Measurements from ENCODE around the gene FRMPD2. TPM values are rescaled to one million over a fixed set of nuclear protein-coding genes. Genes with fewer than 3 reads are reported as not detected.

FRMPD2 gene
- total and polyA plus RNA-seq, 2 experiments from 2014 or later: not detected

DNA sequence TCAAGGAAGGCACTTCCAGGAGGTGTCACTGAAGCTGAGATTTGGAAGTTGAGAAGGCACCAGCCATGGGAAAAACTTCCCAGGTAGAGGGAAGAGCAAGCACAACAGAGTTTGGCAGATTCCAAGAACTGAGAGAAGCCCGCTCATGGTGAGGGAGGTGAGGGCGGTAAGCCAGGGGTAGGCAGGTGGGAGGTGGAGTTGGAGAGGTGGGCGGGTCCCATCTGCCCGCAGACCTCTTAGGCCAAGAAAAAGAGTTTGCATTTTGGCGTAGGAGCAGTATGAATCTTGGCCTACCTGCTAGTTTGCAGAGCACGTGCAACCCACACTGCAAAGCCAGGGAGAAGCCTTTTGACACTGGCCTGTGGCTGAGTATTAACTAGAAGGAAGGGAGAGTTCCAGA, 18.8 kb downstream of the FRMPD2 start:
- no peaks in the 10 kb centered on the region for H3K9me2 ChIP-seq (ENCODE audit: insufficient read depth)
- H3K27me3 Mint-ChIP-seq (ENCODE audit: insufficient read depth, low read depth, poor library complexity): peaks cover 6% of the 10 kb centered on the region
- H3K27ac Mint-ChIP-seq: no peak overlapping the region
- H3K9me3 Mint-ChIP-seq: no peaks in the 10 kb centered on the region
- H3K4me3 Mint-ChIP-seq: no peak overlapping the region
- no peaks in the 10 kb centered on the region for H3K79me2 ChIP-seq (replicated peaks; ENCODE audit: insufficient read depth)
- H3K36me3 Mint-ChIP-seq (ENCODE audit: low read depth): no peaks in the 10 kb centered on the region
- ATAC-seq (no peak), DNase-seq (ENCODE audit: low spot score) (no peak)
- H3K27ac ChIP-seq (ENCODE audit: low read depth): no peak overlapping the region
- H3K4me1 ChIP-seq (ENCODE audit: insufficient read depth): peaks cover 10% of the 10 kb centered on the region
- H4K20me1 ChIP-seq (replicated peaks; ENCODE audit: insufficient read depth): no peaks in the 10 kb centered on the region
- H3K4me2 ChIP-seq: no peak overlapping the region
- H3K36me3 ChIP-seq (ENCODE audit: insufficient read depth): no peaks in the 10 kb centered on the region
- no peak overlapping the region for H3K4me3 ChIP-seq
- H2AFZ ChIP-seq: 0 out of 2 replicates have a peak overlapping the region, but pooled peaks have one; percentile 47
- TF ChIP-seq CTCF (conservative IDR thresholded peaks at IDR 0.05; ENCODE audit: low read depth in 2 of 2) (no peak), EZH2phosphoT487 (IDR thresholded peaks at IDR 0.05; ENCODE audit: unreplicated experiment) (no peak), POLR2AphosphoS5 (IDR thresholded peaks at IDR 0.05; ENCODE audit: low read depth) (no peak), CREB1 (CRISPR knock-in tag; IDR thresholded peaks at IDR 0.05; ENCODE audit: low read depth) (no peak), ZNF462 (CRISPR knock-in tag; IDR thresholded peaks at IDR 0.05) (no peak), ZNF114 (CRISPR knock-in tag; IDR thresholded peaks at IDR 0.05) (no peak), NANOG (IDR thresholded peaks at IDR 0.05; ENCODE audit: borderline replicate concordance) (no peak), ZNF331 (CRISPR knock-in tag; IDR thresholded peaks at IDR 0.05; ENCODE audit: low read depth) (no peak), STAT1 (IDR thresholded peaks at IDR 0.05; ENCODE audit: unreplicated experiment) (no peak), EZH2 (IDR thresholded peaks at IDR 0.05; ENCODE audit: low read depth, unreplicated experiment) (no peak), ETS1 (IDR thresholded peaks at IDR 0.05) (no peak), JUNB (IDR thresholded peaks at IDR 0.05; ENCODE audit: unreplicated experiment) (no peak)
- TF ChIP-seq, protein P1, sequence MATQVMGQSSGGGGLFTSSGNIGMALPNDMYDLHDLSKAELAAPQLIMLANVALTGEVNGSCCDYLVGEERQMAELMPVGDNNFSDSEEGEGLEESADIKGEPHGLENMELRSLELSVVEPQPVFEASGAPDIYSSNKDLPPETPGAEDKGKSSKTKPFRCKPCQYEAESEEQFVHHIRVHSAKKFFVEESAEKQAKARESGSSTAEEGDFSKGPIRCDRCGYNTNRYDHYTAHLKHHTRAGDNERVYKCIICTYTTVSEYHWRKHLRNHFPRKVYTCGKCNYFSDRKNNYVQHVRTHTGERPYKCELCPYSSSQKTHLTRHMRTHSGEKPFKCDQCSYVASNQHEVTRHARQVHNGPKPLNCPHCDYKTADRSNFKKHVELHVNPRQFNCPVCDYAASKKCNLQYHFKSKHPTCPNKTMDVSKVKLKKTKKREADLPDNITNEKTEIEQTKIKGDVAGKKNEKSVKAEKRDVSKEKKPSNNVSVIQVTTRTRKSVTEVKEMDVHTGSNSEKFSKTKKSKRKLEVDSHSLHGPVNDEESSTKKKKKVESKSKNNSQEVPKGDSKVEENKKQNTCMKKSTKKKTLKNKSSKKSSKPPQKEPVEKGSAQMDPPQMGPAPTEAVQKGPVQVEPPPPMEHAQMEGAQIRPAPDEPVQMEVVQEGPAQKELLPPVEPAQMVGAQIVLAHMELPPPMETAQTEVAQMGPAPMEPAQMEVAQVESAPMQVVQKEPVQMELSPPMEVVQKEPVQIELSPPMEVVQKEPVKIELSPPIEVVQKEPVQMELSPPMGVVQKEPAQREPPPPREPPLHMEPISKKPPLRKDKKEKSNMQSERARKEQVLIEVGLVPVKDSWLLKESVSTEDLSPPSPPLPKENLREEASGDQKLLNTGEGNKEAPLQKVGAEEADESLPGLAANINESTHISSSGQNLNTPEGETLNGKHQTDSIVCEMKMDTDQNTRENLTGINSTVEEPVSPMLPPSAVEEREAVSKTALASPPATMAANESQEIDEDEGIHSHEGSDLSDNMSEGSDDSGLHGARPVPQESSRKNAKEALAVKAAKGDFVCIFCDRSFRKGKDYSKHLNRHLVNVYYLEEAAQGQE (IDR thresholded peaks at IDR 0.05; ENCODE audit: unreplicated experiment): no peak
- H3F3A ChIP-seq (replicated peaks; ENCODE audit: low read depth): no peaks in the 10 kb centered on the region
- H3K27me3 ChIP-seq (ENCODE audit: insufficient read depth): no peaks in the 10 kb centered on the region
- peaks cover 24% of the 10 kb centered on the region for H3K4me1 Mint-ChIP-seq

Data from GM23338 (cell line).